Erythroblast (primary cell): ENCODE results near the gene DDI1.

ENCODE experiments used
- GATA1 ChIP-seq: IDR thresholded peaks from 2 replicates; pipeline ENCODE4 v1.6.1; 2011; ENCODE audit warnings: low read depth, mild to moderate bottlenecking, control low read depth, low read length, moderate library complexity
- POLR2A ChIP-seq: IDR thresholded peaks from 2 replicates; pipeline ENCODE4 v1.6.1; 2011; ENCODE audit warnings: mild to moderate bottlenecking, low read length

GRCh38 chr11:104073950-104074705 is 37.7 kb downstream of the DDI1 start:
- TF ChIP-seq POLR2A (no peak), GATA1 (no peak)
